CD4-positive, alpha-beta memory T cell (primary cell): Measurements from ENCODE around the gene RERE. TPM values are rescaled to one million over a fixed set of nuclear protein-coding genes. Genes with fewer than 3 reads are reported as not detected.
A peak's percentile ranks its signal among the peaks of the same experiment; 100 is the strongest.

Source experiments
- CTCF ChIA-PET: fragments of 350-600 bp; sonication (Branson Sonifier 250); formaldehyde crosslinking; loops from one replicate; lab custom pipeline; 2021; ENCODE audit warnings: inconsistent platforms; ENCODE audit not compliant: partially characterized antibody; lab: Charles Lee
- POLR2A ChIA-PET: fragments of 350-600 bp; sonication (Branson Sonifier 250); formaldehyde crosslinking; loops from one replicate; lab custom pipeline; 2021; ENCODE audit not compliant: partially characterized antibody; lab: Charles Lee
- DNase-seq, 5 donors: peaks; one replicate each; pipeline versions ENCODE4 v3.0.0 to v3.0.0-alpha.2; 2020 to 2022; ENCODE audit warnings: mixed read lengths in 1 of 5
- H3K27ac ChIP-seq: one replicate; pipeline ENCODE4 v1.7.0; 2013; ENCODE audit warnings: low read depth, low read length
- H3K27me3 ChIP-seq: 2 replicates; pipeline ENCODE4 v1.7.0; 2013; ENCODE audit warnings: mild to moderate bottlenecking, low read length, moderate library complexity; ENCODE audit not compliant: insufficient read depth
- H3K36me3 ChIP-seq: 2 replicates; pipeline ENCODE4 v1.7.0; 2013; ENCODE audit warnings: mild to moderate bottlenecking, low read length, moderate library complexity; ENCODE audit not compliant: insufficient read depth
- H3K4me1 ChIP-seq: 2 replicates; pipeline ENCODE4 v1.7.0; 2013; ENCODE audit warnings: mild to moderate bottlenecking, low read length, moderate library complexity; ENCODE audit not compliant: insufficient read depth
- H3K4me3 ChIP-seq, 2 donors: one replicate each; pipeline ENCODE4 v1.7.0; 2013; ENCODE audit warnings: low read length in 2 of 2, mild to moderate bottlenecking in 1 of 2
- H3K9me3 ChIP-seq, 2 donors: one replicate each; pipeline ENCODE4 v1.7.0; 2013; ENCODE audit warnings: low read length in 2 of 2, control low read depth in 1 of 2; ENCODE audit not compliant: control insufficient read depth in 1 of 2
- H3K27ac Mint-ChIP-seq, 7 donors: one replicate each; pipeline ENCODE4 v1.8.0; 2020 to 2021; ENCODE audit warnings: mixed read lengths in 7 of 7, mild to moderate bottlenecking in 6 of 7, inconsistent platforms in 3 of 7, moderate library complexity in 3 of 7
- H3K27me3 Mint-ChIP-seq, 2 donors: one replicate each; pipeline ENCODE4 v1.8.0; 2020 to 2021; ENCODE audit warnings: mixed read lengths in 2 of 2
- H3K36me3 Mint-ChIP-seq, 2 donors: one replicate each; pipeline ENCODE4 v1.8.0; 2020 to 2021; ENCODE audit warnings: mixed read lengths in 2 of 2, inconsistent platforms in 1 of 2, mild to moderate bottlenecking in 1 of 2
- H3K4me1 Mint-ChIP-seq, 4 donors: one replicate each; pipeline ENCODE4 v1.8.0; 2020 to 2021; ENCODE audit warnings: mixed read lengths in 4 of 4, mild to moderate bottlenecking in 1 of 4
- H3K4me3 Mint-ChIP-seq, 8 donors: one replicate each; pipeline ENCODE4 v1.8.0; 2020 to 2021; ENCODE audit warnings: mixed read lengths in 8 of 8, mild to moderate bottlenecking in 7 of 8, moderate library complexity in 6 of 8, inconsistent platforms in 3 of 8
- H3K9me3 Mint-ChIP-seq, 8 donors: one replicate each; pipeline ENCODE4 v1.8.0; 2020 to 2021; ENCODE audit warnings: mixed read lengths in 8 of 8, mild to moderate bottlenecking in 5 of 8, inconsistent platforms in 3 of 8, moderate library complexity in 1 of 8
- intact Hi-C: fragments of 100-400 bp; cut with micrococcal nuclease; formaldehyde crosslinking; loops from one replicate; pipeline ENCODE4 v1.15.1; 2023
- polyA plus RNA-seq, 2 donors: library from polyadenylated mRNA; unstranded; fragments of 300-500 nt; fragmentation: Illumina TruSeq; gene quantifications; one replicate each; pipeline ENCODE4 v1.2.3, GENCODE V29; 2021
- total RNA-seq, 2 experiments: library from RNA; stranded (reverse); gene quantifications; one replicate each; pipeline ENCODE4 v1.2.3, GENCODE V29; 2021

The RERE gene
- total and polyA plus RNA-seq, 4 experiments from 2014 or later = 0.38 to 117 (median 60.3) TPM

DNA sequence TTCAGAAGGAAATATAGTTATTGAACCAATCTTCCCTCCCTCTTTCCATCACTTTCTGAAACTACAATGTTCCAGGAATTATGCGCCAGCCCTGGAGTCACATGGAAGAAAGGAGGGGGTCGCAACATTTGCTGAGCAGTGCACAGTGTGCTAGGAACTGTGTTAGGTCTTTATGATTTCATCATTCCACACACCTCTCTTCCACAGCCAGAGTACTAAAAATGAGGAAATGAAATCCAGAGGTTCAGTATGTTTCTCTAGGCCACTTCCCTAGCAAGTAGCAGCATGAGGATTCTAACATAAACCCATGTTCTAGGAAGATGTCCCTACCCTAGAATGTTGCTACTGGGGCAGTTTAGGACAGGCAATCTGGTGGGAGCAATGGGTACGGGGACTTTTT is 341.4 kb downstream of the RERE start:
- H3K4me1 ChIP-seq = peaks cover 15% of the 10 kb centered on the region
- peaks cover 24 to 44% (median 33%) of the 10 kb centered on the region in 4 donors for H3K4me1 Mint-ChIP-seq
- H3K36me3 ChIP-seq = no peaks in the 10 kb centered on the region
- CTCF ChIA-PET = no interaction called here
- H3K9me3 ChIP-seq = no peaks in the 10 kb centered on the region
- no peak overlapping the region for H3K27ac ChIP-seq
- POLR2A ChIA-PET = no interaction called here
- no peaks in the 10 kb centered on the region for H3K27me3 Mint-ChIP-seq
- no peak for DNase-seq
- H3K9me3 Mint-ChIP-seq = no peaks in the 10 kb centered on the region
- no peaks in the 10 kb centered on the region for H3K27me3 ChIP-seq
- intact Hi-C loops = no loop called here
- H3K4me3 Mint-ChIP-seq = no peak overlapping the region
- no peak overlapping the region for H3K4me3 ChIP-seq
- peak overlapping the region in 1 of 7 donors; percentile 42 for H3K27ac Mint-ChIP-seq
- peaks cover 0 to 3% of the 10 kb centered on the region in 2 donors for H3K36me3 Mint-ChIP-seq

DNA sequence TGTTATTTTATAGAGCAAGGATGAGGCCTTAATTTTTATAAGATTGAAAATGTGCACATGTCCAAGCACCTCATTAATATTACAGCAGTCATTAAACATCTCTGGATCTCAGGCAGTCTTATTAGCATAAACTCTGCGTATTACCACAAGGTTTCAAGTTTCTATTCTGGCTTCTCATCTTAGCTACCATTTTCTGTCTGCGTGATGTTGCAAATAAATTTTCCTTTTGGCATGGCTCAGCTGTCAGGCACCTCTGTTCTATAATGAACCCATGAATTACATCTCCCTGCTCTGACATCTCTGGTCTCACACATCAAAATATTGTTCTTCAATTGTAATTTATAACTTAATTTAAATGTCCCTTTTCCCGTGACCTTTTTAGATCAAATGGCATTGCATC is 343.1 kb downstream of the RERE start:
- H3K4me1 Mint-ChIP-seq = peaks cover 23 to 41% (median 33%) of the 10 kb centered on the region in 4 donors
- H3K9me3 Mint-ChIP-seq = no peaks in the 10 kb centered on the region
- no peaks in the 10 kb centered on the region for H3K36me3 ChIP-seq
- no peak overlapping the region for H3K27ac Mint-ChIP-seq
- no peaks in the 10 kb centered on the region for H3K27me3 ChIP-seq
- H3K27ac ChIP-seq = no peak overlapping the region
- DNase-seq = no peak
- H3K36me3 Mint-ChIP-seq = peaks cover 0 to 2% of the 10 kb centered on the region in 2 donors
- ChIA-PET POLR2A (no interaction called here), CTCF (no interaction called here)
- no peaks in the 10 kb centered on the region for H3K9me3 ChIP-seq
- no peak overlapping the region for H3K4me3 ChIP-seq
- H3K4me3 Mint-ChIP-seq = no peak overlapping the region
- H3K27me3 Mint-ChIP-seq = no peaks in the 10 kb centered on the region
- H3K4me1 ChIP-seq = peaks cover 15% of the 10 kb centered on the region
- intact Hi-C loops = no loop called here

GRCh38 chr1:8473891-8474300 is 343.5 kb downstream of the RERE start:
- intact Hi-C loops = no loop called here
- no peaks in the 10 kb centered on the region for H3K27me3 Mint-ChIP-seq
- H3K4me1 Mint-ChIP-seq = peaks cover 22 to 39% (median 32%) of the 10 kb centered on the region in 4 donors
- CTCF ChIA-PET = interaction anchor here (0.7 kb wide), 1 partner anchor 1018 kb away, joined by 6 read pairs; no protein-coding TSS in a partner anchor
- H3K27ac Mint-ChIP-seq = no peak overlapping the region
- no peak for DNase-seq
- Histone ChIP-seq H3K27ac (no peak overlapping the region), H3K4me3 (no peak overlapping the region), H3K9me3 (no peaks in the 10 kb centered on the region), H3K27me3 (no peaks in the 10 kb centered on the region), H3K4me1 (peaks cover 15% of the 10 kb centered on the region), H3K36me3 (no peaks in the 10 kb centered on the region)
- no peak overlapping the region for H3K4me3 Mint-ChIP-seq
- H3K9me3 Mint-ChIP-seq = no peaks in the 10 kb centered on the region
- H3K36me3 Mint-ChIP-seq = no peaks in the 10 kb centered on the region
- POLR2A ChIA-PET = interaction anchor here (1.3 to 2.2 kb wide), 2 partner anchors 36 to 52 kb away, joined by 3 to 6 read pairs; no protein-coding TSS in a partner anchor

GRCh38 chr1:8473121-8473875 is 344.1 kb downstream of the RERE start:
- Mint-ChIP-seq H3K4me1 (peaks cover 22 to 39% (median 31%) of the 10 kb centered on the region in 4 donors), H3K36me3 (no peaks in the 10 kb centered on the region), H3K4me3 (peak overlapping the region in 2 of 8 donors; percentile 25 to 67), H3K9me3 (no peaks in the 10 kb centered on the region), H3K27ac (peak overlapping the region in 4 of 7 donors; percentile 17 to 63 (median 35)), H3K27me3 (no peaks in the 10 kb centered on the region)
- ChIA-PET POLR2A (interaction anchor here (1.3 to 2.2 kb wide), 2 partner anchors 37 to 52 kb away, joined by 3 to 6 read pairs; no protein-coding TSS in a partner anchor), CTCF (interaction anchor here (0.7 to 1.4 kb wide), 3 partner anchors 35 to 1019 kb away, joined by 3 to 6 read pairs (median 6); no protein-coding TSS in a partner anchor)
- Histone ChIP-seq H3K4me1 (peaks cover 15% of the 10 kb centered on the region), H3K4me3 (no peak overlapping the region), H3K27ac (no peak overlapping the region), H3K36me3 (no peaks in the 10 kb centered on the region), H3K9me3 (no peaks in the 10 kb centered on the region), H3K27me3 (no peaks in the 10 kb centered on the region)
- intact Hi-C loops = no loop called here
- no peak for DNase-seq

DNA sequence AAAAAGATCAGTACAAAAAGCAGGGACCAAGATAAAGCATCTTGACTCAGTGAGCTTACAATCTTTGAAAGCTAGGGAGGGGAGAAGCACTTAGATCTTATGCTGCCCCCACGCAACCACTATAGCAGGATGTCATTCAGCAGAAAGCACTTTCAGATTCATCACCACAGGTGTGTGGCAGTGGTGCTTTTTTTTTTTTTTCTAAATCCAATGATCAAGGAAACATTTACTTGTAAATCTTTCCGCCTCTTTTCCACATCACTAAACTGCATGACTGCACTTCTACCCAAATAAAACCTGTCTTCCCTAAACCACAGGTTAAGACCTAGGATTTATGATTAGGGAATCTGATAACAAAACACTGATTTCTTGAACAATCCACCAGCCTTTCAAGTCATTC is 344.8 kb downstream of the RERE start:
- Mint-ChIP-seq H3K36me3 (no peaks in the 10 kb centered on the region), H3K9me3 (no peaks in the 10 kb centered on the region), H3K27ac (peak overlapping the region in 3 of 7 donors; percentile 63 to 82 (median 77)), H3K27me3 (no peaks in the 10 kb centered on the region), H3K4me3 (peak overlapping the region in 2 of 8 donors; percentile 25 to 67), H3K4me1 (peaks cover 18 to 33% (median 25%) of the 10 kb centered on the region in 4 donors)
- POLR2A ChIA-PET = interaction anchor here (2.2 kb wide), 1 partner anchor 53 kb away, joined by 6 read pairs; no protein-coding TSS in a partner anchor
- H3K36me3 ChIP-seq = no peaks in the 10 kb centered on the region
- no peaks in the 10 kb centered on the region for H3K9me3 ChIP-seq
- H3K27me3 ChIP-seq = no peaks in the 10 kb centered on the region
- H3K27ac ChIP-seq = no peak overlapping the region
- CTCF ChIA-PET = interaction anchor here (0.7 to 1.4 kb wide), 3 partner anchors 35 to 63 kb away, joined by 3 to 6 read pairs (median 3); no protein-coding TSS in a partner anchor
- peaks cover 15% of the 10 kb centered on the region for H3K4me1 ChIP-seq
- H3K4me3 ChIP-seq = no peak overlapping the region
- DNase-seq = peak; percentile 23 to 44 (median 37)
- intact Hi-C loops = no loop called here

DNA sequence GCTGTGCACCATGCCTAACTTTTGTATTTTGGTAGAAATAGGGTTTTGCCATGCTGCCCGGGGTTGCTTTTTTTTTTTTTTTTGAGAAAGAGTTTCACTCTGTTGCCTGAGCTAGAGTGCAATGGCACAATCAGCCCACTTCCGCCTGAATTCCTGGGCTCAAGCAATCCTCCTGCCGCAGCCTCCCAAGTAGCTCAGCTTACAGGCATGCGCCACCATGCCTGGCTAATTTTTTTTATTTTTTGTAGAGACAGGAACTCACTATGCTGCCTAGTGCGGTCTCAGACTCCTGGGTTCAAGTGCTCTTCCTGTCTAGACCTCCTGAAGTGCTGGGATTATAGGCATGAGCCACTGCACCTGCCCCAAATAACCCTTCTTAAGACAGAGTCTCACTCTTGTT is 346.0 kb downstream of the RERE start:
- Mint-ChIP-seq H3K9me3 (no peaks in the 10 kb centered on the region), H3K4me1 (peaks cover 16 to 32% (median 17%) of the 10 kb centered on the region in 4 donors), H3K4me3 (no peak overlapping the region), H3K27me3 (no peaks in the 10 kb centered on the region), H3K36me3 (peaks cover 0 to 1% of the 10 kb centered on the region in 2 donors), H3K27ac (peak overlapping the region in 2 of 7 donors; percentile 6 to 47)
- H3K27me3 ChIP-seq = no peaks in the 10 kb centered on the region
- intact Hi-C loops = no loop called here
- CTCF ChIA-PET = interaction anchor here (1.6 kb wide), 1 partner anchor 11 kb away, joined by 3 read pairs; no protein-coding TSS in a partner anchor
- peaks cover 15% of the 10 kb centered on the region for H3K4me1 ChIP-seq
- H3K36me3 ChIP-seq = no peaks in the 10 kb centered on the region
- H3K4me3 ChIP-seq = no peak overlapping the region
- POLR2A ChIA-PET = interaction anchor here (0.7 kb wide), 1 partner anchor 274 kb away, joined by 3 read pairs; no protein-coding TSS in a partner anchor
- DNase-seq = no peak
- no peak overlapping the region for H3K27ac ChIP-seq
- no peaks in the 10 kb centered on the region for H3K9me3 ChIP-seq

GRCh38 chr1:8468751-8469150 is 348.7 kb downstream of the RERE start:
- H3K9me3 ChIP-seq = no peaks in the 10 kb centered on the region
- H3K4me1 ChIP-seq = peaks cover 15% of the 10 kb centered on the region
- no peaks in the 10 kb centered on the region for H3K27me3 ChIP-seq
- H3K9me3 Mint-ChIP-seq = no peaks in the 10 kb centered on the region
- no peak overlapping the region for H3K27ac Mint-ChIP-seq
- H3K36me3 ChIP-seq = no peaks in the 10 kb centered on the region
- no peak overlapping the region for H3K4me3 Mint-ChIP-seq
- peaks cover 16 to 28% (median 25%) of the 10 kb centered on the region in 4 donors for H3K4me1 Mint-ChIP-seq
- ChIA-PET CTCF (interaction anchor here (1.1 to 1.5 kb wide), 3 partner anchors 8 to 59 kb away, joined by 3 to 6 read pairs (median 4); no protein-coding TSS in a partner anchor), POLR2A (interaction anchor here (1.2 kb wide), 1 partner anchor 44 kb away, joined by 3 read pairs; no protein-coding TSS in a partner anchor)
- H3K27ac ChIP-seq = no peak overlapping the region
- H3K27me3 Mint-ChIP-seq = no peaks in the 10 kb centered on the region
- no peak overlapping the region for H3K4me3 ChIP-seq
- H3K36me3 Mint-ChIP-seq = peaks cover 9 to 16% of the 10 kb centered on the region in 2 donors
- intact Hi-C loops = no loop called here
- no peak for DNase-seq
